HEK293T (cell line): ENCODE data around the gene RAB44.

Source experiments
- ELF4 ChIP-seq: fragments of 450-650 bp; IDR thresholded peaks from 2 replicates; pipeline ENCODE4 v1.6.1; 2017; ENCODE audit warnings: antibody characterized with exemption
- FOXA1 ChIP-seq: fragments of 450-650 bp; IDR thresholded peaks from 2 replicates; pipeline ENCODE4 v1.6.1; 2016; ENCODE audit warnings: mild to moderate bottlenecking
- FOXM1 ChIP-seq: fragments of 450-650 bp; IDR thresholded peaks from 2 replicates; pipeline ENCODE4 v1.6.1; 2017; ENCODE audit warnings: mild to moderate bottlenecking, borderline replicate concordance
- NFRKB ChIP-seq: fragments of 450-650 bp; IDR thresholded peaks from 2 replicates; pipeline ENCODE4 v1.6.1; 2016; ENCODE audit warnings: mild to moderate bottlenecking, moderate library complexity

- TF ChIP-seq FOXA1 (no peak), FOXM1 (no peak), ELF4 (no peak), NFRKB (no peak)
Measured at GRCh38 chr6:36666287-36666686, 31.3 kb upstream of the RAB44 start.
